Measurements from ENCODE around the gene GAREM1. TPM values are rescaled to one million over a fixed set of nuclear protein-coding genes. Genes with fewer than 3 reads are reported as not detected.

The GAREM1 gene
- total RNA-seq, 2 experiments from 2014 or later: 0.18 TPM; not detected in 1

DNA sequence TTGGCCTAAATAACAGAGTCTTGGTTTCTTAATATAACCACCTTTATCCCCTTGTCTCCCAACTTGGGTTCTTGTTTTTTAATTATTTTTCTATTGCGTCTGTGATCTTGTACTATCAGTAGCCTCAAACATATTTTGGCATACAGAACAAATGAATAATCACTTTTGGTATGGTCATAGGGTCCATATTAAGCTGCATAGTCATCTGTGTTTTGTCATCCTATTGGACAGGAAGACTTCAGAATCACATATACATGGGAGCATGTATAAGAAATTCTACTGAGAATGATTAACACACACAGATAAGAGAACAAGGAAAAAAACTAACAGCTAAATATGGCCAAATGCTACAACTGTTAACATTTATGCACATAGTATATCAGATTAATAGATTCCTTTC, 154.8 kb downstream of the GAREM1 start:
- ChIA-PET POLR2A (no interaction called here), CTCF (no interaction called here)
- Mint-ChIP-seq H3K27me3 (peaks cover 4% of the 10 kb centered on the region), H3K4me3 (no peak overlapping the region), H3K27ac (no peak overlapping the region), H3K4me1 (no peaks in the 10 kb centered on the region), H3K9me3 (no peaks in the 10 kb centered on the region), H3K36me3 (ENCODE audit: low read depth) (no peaks in the 10 kb centered on the region)
- no peak for DNase-seq

- no peaks in the 10 kb centered on the region for H3K36me3 Mint-ChIP-seq (ENCODE audit: low read depth)
- CTCF ChIA-PET: no interaction called here
- POLR2A ChIA-PET: no interaction called here
These were observed 159.9 kb downstream of the GAREM1 start for GRCh38 chr18:32310774-32311173.

GRCh38 chr18:32310101-32310500, 160.6 kb downstream of the GAREM1 start:
- H3K9me3 Mint-ChIP-seq: no peaks in the 10 kb centered on the region
- CTCF ChIA-PET: interaction anchor here (0.5 kb wide), 1 partner anchor 156 kb away, joined by 3 read pairs; no protein-coding TSS in a partner anchor

More at GRCh38 chr18:32310774-32311173, 159.9 kb downstream of the GAREM1 start:
- DNase-seq: no peak
- no peak overlapping the region for H3K27ac Mint-ChIP-seq
- H3K9me3 Mint-ChIP-seq: no peaks in the 10 kb centered on the region
- H3K27me3 Mint-ChIP-seq: no peaks in the 10 kb centered on the region
- no peak overlapping the region for H3K4me3 Mint-ChIP-seq
- H3K4me1 Mint-ChIP-seq: no peaks in the 10 kb centered on the region

GRCh38 chr18:32308493-32309120, 162.1 kb downstream of the GAREM1 start:
- POLR2A ChIA-PET: no interaction called here
- no peaks in the 10 kb centered on the region for H3K9me3 Mint-ChIP-seq
- no peaks in the 10 kb centered on the region for H3K4me1 Mint-ChIP-seq
- H3K4me3 Mint-ChIP-seq: no peak overlapping the region
- H3K36me3 Mint-ChIP-seq (ENCODE audit: low read depth): no peaks in the 10 kb centered on the region
- CTCF ChIA-PET: no interaction called here
- no peak overlapping the region for H3K27ac Mint-ChIP-seq
- H3K27me3 Mint-ChIP-seq: no peaks in the 10 kb centered on the region
- DNase-seq: no peak

More at GRCh38 chr18:32310101-32310500, 160.6 kb downstream of the GAREM1 start:
- no peaks in the 10 kb centered on the region for H3K36me3 Mint-ChIP-seq (ENCODE audit: low read depth)
- H3K27ac Mint-ChIP-seq: no peak overlapping the region
- no peak for DNase-seq
- no peaks in the 10 kb centered on the region for H3K27me3 Mint-ChIP-seq
- no peak overlapping the region for H3K4me3 Mint-ChIP-seq
- POLR2A ChIA-PET: no interaction called here
- no peaks in the 10 kb centered on the region for H3K4me1 Mint-ChIP-seq

DNA sequence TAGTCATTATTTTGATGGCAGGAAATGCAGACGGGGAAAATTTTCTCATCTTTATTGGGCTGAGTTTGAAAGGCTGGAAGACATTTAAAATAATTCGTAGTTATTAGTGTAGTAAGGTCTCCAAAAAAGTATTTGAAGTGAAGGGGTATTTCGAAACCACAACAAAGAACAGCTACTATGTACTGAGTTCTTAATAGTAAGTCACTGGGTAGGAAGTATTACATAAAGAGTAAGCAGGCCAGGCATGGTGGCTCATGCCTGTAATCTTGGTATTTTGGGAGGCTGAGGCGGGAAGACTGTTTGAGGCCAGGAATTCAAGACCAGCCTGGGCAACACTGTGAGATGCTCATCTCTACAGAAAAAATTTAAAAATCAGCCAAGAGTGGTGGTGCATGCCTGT, 167.3 kb downstream of the GAREM1 start:
- CTCF ChIA-PET: interaction anchor here (1.4 kb wide), 1 partner anchor 145 kb away, joined by 4 read pairs; no protein-coding TSS in a partner anchor
- no peak for DNase-seq
- no peak overlapping the region for H3K27ac Mint-ChIP-seq
- H3K9me3 Mint-ChIP-seq: no peaks in the 10 kb centered on the region
- H3K36me3 Mint-ChIP-seq (ENCODE audit: low read depth): no peaks in the 10 kb centered on the region
- H3K4me1 Mint-ChIP-seq: peaks cover 7% of the 10 kb centered on the region
- peaks cover 2% of the 10 kb centered on the region for H3K27me3 Mint-ChIP-seq
- H3K4me3 Mint-ChIP-seq: no peak overlapping the region
- POLR2A ChIA-PET: no interaction called here

DNA sequence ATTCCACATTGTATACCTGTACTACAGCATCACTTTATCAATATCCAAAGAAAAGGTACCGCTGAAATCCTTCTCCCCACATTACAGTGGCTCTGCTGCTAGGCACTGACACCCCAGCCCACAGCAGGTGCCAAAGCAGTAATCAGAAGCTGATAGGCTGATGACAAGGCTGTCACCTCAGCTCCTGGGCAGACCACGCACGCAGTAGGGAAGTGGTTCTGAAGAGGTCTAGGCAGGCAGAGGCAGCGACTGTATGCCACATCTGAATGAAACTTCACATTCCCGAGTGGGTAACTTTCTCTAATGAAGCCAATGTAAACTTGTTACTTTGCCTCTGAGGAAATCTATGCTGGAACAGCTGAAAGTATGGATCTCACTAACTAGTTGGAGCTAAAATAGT, 167.9 kb downstream of the GAREM1 start:
- H3K27ac Mint-ChIP-seq: no peak overlapping the region
- no peak overlapping the region for H3K4me3 Mint-ChIP-seq
- no peaks in the 10 kb centered on the region for H3K36me3 Mint-ChIP-seq (ENCODE audit: low read depth)
- H3K27me3 Mint-ChIP-seq: peaks cover 6% of the 10 kb centered on the region
- peaks cover 7% of the 10 kb centered on the region for H3K4me1 Mint-ChIP-seq
- CTCF ChIA-PET: interaction anchor here (1.4 kb wide), 1 partner anchor 145 kb away, joined by 4 read pairs; no protein-coding TSS in a partner anchor
- H3K9me3 Mint-ChIP-seq: no peaks in the 10 kb centered on the region
- no peak for DNase-seq
- POLR2A ChIA-PET: no interaction called here

DNA sequence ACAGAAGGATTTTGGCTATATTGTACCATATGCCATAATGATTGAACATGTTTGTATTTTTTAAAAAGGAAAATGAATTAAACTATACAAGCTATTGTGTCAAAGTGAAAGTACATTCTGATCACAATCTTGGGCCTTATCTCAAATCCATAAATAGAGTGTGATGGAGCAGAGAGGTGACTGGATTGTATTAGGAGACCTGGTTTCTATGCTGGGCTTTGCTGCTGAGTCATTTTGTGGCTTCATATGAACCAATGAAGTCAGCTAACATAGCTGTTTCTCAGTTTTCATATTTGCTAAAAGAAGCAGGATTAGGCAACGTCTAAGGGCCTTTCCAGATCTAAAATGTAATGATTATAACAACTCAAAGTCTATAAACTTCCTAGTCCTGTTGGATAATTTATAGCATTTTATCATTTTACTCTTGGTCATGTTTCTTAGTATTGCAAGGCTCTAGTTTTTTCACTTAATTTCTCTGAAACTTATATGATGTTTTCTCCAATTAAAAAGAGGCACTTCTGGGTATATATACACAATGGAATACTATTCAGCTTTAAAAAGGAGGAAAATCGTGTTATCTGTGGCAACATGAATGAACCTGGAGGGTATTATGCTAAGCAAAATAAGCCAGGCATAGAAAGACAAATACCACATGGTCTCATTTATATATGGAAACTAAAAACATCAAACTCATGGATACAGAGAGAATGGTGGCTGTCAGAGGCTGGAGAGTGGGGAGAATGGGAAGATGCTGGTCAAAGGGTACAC, 168.5 kb downstream of the GAREM1 start:
- Mint-ChIP-seq H3K27me3 (peaks cover 7% of the 10 kb centered on the region), H3K9me3 (no peaks in the 10 kb centered on the region), H3K27ac (no peak overlapping the region), H3K4me3 (no peak overlapping the region), H3K4me1 (peaks cover 7% of the 10 kb centered on the region), H3K36me3 (ENCODE audit: low read depth) (no peaks in the 10 kb centered on the region)
- DNase-seq: no peak
- CTCF ChIA-PET: interaction anchor here (1.4 kb wide), 1 partner anchor 144 kb away, joined by 4 read pairs; no protein-coding TSS in a partner anchor
- POLR2A ChIA-PET: no interaction called here

GRCh38 chr18:32301361-32301760, 169.3 kb downstream of the GAREM1 start:
- Mint-ChIP-seq H3K27ac (no peak overlapping the region), H3K4me1 (peaks cover 7% of the 10 kb centered on the region), H3K27me3 (peaks cover 7% of the 10 kb centered on the region), H3K9me3 (no peaks in the 10 kb centered on the region), H3K4me3 (no peak overlapping the region), H3K36me3 (ENCODE audit: low read depth) (no peaks in the 10 kb centered on the region)
- ChIA-PET CTCF (no interaction called here), POLR2A (no interaction called here)
- no peak for DNase-seq

DNA sequence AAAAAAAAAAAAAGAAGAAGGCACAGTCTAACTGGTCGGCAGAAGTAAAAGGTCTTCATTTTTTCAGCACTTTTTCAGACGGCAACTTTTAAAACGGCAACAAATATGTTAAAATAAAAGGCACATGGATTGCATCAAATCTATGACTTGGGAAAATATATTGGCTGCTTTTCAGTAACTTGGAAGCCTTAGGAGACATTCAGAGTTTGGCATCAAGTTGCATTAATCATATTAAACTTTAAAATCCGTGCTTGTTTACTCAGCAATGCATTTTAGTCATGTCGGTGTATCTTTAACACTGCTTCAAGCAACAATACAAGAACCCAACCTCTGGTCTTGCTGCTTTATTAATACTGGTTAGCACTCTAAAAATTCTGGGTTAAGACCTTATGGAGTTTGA, 169.8 kb downstream of the GAREM1 start:
- Mint-ChIP-seq H3K27me3 (peaks cover 7% of the 10 kb centered on the region), H3K27ac (no peak overlapping the region), H3K4me1 (peaks cover 7% of the 10 kb centered on the region), H3K4me3 (no peak overlapping the region), H3K9me3 (no peaks in the 10 kb centered on the region), H3K36me3 (ENCODE audit: low read depth) (no peaks in the 10 kb centered on the region)
- ChIA-PET CTCF (no interaction called here), POLR2A (no interaction called here)
- no peak for DNase-seq

DNA sequence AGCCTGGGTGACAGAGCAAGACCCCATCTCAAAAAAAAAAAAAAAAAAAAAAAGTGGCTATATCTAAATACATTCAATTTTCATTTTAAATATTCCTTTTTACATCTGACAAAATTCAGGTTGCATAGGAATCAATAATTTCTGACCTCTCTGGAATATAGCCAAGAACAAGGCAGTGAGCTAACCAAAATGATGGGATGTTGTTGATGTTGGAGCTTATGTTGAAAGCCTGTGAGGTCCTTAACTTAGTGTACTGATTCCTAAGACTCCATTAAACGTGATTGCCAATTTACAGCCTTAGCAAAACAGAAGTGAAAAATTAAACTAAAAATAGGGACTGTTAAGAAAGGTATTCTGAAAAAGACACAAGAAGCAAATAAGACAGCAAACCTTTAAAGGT, 171.2 kb downstream of the GAREM1 start:
- H3K27me3 Mint-ChIP-seq: peaks cover 7% of the 10 kb centered on the region
- no peak overlapping the region for H3K4me3 Mint-ChIP-seq
- no peak overlapping the region for H3K27ac Mint-ChIP-seq
- CTCF ChIA-PET: interaction anchor here (0.7 to 1.2 kb wide), 2 partner anchors 10 to 407 kb away, joined by 3 to 5 read pairs; no protein-coding TSS in a partner anchor
- DNase-seq: no peak
- no peaks in the 10 kb centered on the region for H3K36me3 Mint-ChIP-seq (ENCODE audit: low read depth)
- H3K9me3 Mint-ChIP-seq: no peaks in the 10 kb centered on the region
- POLR2A ChIA-PET: no interaction called here
- peaks cover 7% of the 10 kb centered on the region for H3K4me1 Mint-ChIP-seq

GRCh38 chr18:32298171-32298667, 172.5 kb downstream of the GAREM1 start:
- H3K4me1 Mint-ChIP-seq: peaks cover 7% of the 10 kb centered on the region
- CTCF ChIA-PET: interaction anchor here (1.2 kb wide), 1 partner anchor 9 kb away, joined by 5 read pairs; no protein-coding TSS in a partner anchor
- H3K27ac Mint-ChIP-seq: no peak overlapping the region
- no peaks in the 10 kb centered on the region for H3K9me3 Mint-ChIP-seq
- POLR2A ChIA-PET: no interaction called here
- DNase-seq: no peak
- H3K4me3 Mint-ChIP-seq: no peak overlapping the region
- H3K27me3 Mint-ChIP-seq: peaks cover 9% of the 10 kb centered on the region
- no peaks in the 10 kb centered on the region for H3K36me3 Mint-ChIP-seq (ENCODE audit: low read depth)

- ChIA-PET CTCF (no interaction called here), POLR2A (no interaction called here)
- Mint-ChIP-seq H3K27me3 (peaks cover 9% of the 10 kb centered on the region), H3K4me3 (no peak overlapping the region), H3K27ac (no peak overlapping the region), H3K9me3 (no peaks in the 10 kb centered on the region), H3K4me1 (peaks cover 7% of the 10 kb centered on the region), H3K36me3 (ENCODE audit: low read depth) (no peaks in the 10 kb centered on the region)
- DNase-seq: no peak
These were observed 173.0 kb downstream of the GAREM1 start for GRCh38 chr18:32297579-32298170.

DNA sequence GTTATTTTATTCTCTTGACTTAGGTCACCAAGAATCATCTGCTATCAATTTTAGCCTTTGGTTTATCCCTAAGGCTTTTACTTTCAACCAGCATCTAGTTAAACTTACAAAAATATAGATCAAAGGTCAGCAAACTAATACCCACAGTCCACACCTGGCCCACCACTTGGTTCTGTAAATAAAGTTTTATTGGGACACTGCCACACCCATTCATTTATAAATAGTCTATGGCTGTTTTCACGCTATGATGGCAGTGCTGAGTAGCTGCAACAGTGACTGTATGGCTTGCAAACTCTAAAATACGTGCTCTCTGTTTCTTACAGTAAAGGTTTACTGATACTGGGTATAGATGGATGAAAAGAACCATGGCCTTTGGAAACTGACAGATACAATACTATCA, 173.8 kb downstream of the GAREM1 start:
- Mint-ChIP-seq H3K4me1 (no peaks in the 10 kb centered on the region), H3K36me3 (ENCODE audit: low read depth) (no peaks in the 10 kb centered on the region), H3K27ac (no peak overlapping the region), H3K27me3 (peaks cover 9% of the 10 kb centered on the region), H3K4me3 (no peak overlapping the region), H3K9me3 (no peaks in the 10 kb centered on the region)
- ChIA-PET POLR2A (no interaction called here), CTCF (no interaction called here)
- DNase-seq: no peak

Measured in activated CD4-positive, alpha-beta memory T cell treated with anti-CD3 and anti-CD28 coated beads, Interleukin-2, amount 10 ng/mL, durations not matched to agents 7 days and 5 days (primary cell).